Endothelial cell of hepatic sinusoid (primary cell): Measurements from ENCODE around the gene ARL6IP4.

ENCODE experiments used
- in situ Hi-C: cut with HindIII; loops from 2 replicates; pipeline ENCODE4 v1.10.0; 2017; ENCODE audit warnings: low sequenced_read_pairs

ARL6IP4 gene

GRCh38 chr12:122955156-122955555 lies 25.3 kb upstream of the ARL6IP4 start:
- in situ Hi-C loops = no loop called here

GRCh38 chr12:122956035-122956434 lies 24.4 kb upstream of the ARL6IP4 start:
- in situ Hi-C loops = no loop called here

DNA sequence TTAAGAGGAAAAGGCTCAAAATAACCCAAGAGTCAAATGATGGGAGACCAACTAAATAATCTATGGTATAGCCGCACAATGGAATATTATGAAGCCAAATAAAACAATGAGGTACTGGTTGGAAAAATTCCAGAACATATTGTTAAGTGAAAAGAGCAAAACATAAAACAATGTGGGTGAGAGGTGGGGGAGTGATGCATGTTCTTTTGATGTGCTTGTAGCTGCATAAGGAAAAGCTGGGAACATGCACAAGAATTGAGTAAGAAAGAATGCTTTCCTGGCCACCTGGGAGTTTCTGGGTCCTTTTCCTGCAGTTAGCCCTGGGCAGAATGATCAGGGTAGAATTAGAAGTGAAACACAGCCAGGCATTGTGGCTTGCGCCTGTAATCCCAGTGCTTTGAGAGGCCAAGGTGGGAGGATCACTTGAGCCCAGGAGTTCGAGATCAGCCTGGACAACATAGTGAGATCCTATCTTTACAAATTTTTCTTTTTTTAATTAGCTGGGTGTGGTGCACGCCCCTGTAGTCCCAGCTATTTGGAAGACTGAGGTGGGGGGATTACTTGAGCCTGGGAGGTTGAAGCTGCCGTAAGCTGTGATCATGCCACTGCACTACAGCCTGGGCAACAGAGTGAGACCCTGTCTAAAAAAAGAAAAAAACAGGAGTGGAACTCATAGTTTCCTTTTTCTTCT lies 22.1 kb upstream of the ARL6IP4 start:
- in situ Hi-C loops = no loop called here

- in situ Hi-C loops = no loop called here
Measured at GRCh38 chr12:122959566-122960192, 20.8 kb upstream of the ARL6IP4 start.

DNA sequence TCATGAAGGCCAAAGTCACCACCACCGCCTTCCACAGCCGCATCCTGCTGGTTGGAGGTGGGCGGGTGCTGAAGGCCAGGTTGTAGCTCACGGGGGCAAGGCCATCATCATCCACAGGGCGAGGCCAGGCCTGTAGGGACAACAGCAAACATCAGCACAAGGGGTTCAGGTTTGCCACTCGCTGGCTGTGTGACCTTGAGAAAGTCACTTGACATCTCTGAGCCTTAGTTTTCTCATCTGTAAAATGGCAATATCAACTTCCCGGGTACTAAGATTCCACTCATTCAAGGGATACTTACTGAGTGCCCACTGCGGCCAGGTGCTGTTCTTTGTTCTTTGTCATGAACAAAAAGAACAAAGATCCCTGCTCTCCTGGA lies 20.3 kb upstream of the ARL6IP4 start:
- in situ Hi-C loops = no loop called here

DNA sequence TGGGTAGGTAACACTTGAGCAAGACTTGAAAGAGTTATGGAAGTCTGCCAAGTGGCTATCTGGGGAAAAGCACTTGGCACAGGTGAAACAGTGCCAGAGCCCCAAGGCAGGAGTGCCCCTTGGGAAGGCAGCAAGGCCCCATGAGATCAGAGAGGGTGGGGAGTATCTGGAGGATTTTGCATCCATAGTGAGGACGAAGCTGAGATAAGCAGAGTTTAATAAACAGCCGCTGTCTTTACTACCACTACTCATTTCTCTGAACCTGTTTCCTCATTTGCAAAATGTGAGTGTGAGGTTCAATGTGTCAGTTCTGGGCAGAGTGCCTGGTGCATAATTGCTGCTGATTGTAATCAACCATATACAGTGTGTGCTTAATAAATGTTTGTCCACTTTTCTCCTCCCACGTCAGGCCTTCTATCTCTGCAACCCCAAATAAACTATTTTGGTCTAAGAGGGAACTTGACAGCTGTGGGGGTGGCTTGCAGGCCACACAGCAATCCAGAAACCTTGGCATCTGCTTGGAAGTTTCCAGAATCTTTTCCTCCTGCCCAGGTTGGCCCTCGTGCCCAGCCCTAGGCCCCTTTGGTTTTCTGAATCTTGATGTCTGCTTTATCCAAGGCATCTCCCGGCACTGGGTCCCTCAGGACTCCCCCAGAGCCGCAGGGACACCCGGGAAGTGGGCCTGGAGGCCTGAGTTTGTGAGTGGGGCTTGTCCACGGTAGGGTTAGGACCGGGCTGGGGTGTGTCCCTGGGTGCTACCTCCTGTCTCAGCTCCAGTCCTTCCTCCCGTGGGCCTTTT lies 18.8 kb upstream of the ARL6IP4 start:
- in situ Hi-C loops = no loop called here

GRCh38 chr12:122963941-122964265 lies 16.6 kb upstream of the ARL6IP4 start:
- in situ Hi-C loops = no loop called here

DNA sequence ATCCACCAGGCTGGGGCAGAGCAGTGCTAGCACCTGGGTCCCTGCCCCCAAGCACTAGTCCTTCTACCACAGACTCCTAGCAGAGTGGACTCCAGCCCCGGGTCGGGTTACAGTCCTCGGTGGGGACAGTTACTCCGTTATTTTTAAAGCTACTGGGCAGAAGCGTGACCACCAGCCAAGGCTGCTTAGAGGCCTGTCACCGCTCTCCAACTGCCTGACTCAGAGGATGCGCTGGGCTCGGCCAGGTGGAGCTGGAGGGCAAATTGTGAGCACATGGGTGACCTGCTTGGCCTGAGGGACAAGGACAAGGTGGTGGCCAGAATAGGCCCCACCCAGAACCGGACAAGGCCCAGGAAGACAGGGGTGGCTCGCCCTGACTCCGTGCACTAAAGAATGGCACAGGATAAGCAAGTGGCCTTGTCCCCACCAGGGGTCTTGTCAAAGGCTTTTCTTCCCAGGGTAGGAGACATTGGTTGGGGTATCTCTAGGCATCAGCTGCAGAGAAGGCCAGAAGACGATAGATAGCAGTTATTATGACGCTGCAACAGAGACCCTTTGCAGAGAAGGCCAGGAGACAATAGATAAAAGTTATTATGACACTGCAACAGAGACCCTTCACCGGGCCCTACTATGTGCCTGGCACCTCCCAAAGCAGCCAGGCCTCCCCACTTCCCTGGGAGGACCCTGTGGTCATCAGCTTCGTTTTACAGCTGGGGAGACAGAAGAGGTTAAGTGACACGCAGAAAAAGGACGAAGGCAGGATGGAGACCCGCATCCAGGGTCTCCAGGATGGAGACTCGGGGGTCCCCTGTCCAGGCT lies 15.8 kb upstream of the ARL6IP4 start:
- in situ Hi-C loops = no loop called here

GRCh38 chr12:122965321-122965751 lies 15.1 kb upstream of the ARL6IP4 start:
- in situ Hi-C loops = no loop called here

GRCh38 chr12:122965851-122966742 lies 14.4 kb upstream of the ARL6IP4 start, which contains the start of gene ABCB9:
Gene ABCB9 (minus strand): TSS chr12:122966463. CDS start chr12:122960235, 6,228 bp downstream.
- in situ Hi-C loops = no loop called here

- in situ Hi-C loops = no loop called here
Measured at GRCh38 chr12:122966743-122967550, 13.5 kb upstream of the ARL6IP4 start.

GRCh38 chr12:122968104-122968503 lies 12.4 kb upstream of the ARL6IP4 start:
- in situ Hi-C loops = no loop called here

GRCh38 chr12:122969676-122970075 lies 10.8 kb upstream of the ARL6IP4 start:
- in situ Hi-C loops = no loop called here

DNA sequence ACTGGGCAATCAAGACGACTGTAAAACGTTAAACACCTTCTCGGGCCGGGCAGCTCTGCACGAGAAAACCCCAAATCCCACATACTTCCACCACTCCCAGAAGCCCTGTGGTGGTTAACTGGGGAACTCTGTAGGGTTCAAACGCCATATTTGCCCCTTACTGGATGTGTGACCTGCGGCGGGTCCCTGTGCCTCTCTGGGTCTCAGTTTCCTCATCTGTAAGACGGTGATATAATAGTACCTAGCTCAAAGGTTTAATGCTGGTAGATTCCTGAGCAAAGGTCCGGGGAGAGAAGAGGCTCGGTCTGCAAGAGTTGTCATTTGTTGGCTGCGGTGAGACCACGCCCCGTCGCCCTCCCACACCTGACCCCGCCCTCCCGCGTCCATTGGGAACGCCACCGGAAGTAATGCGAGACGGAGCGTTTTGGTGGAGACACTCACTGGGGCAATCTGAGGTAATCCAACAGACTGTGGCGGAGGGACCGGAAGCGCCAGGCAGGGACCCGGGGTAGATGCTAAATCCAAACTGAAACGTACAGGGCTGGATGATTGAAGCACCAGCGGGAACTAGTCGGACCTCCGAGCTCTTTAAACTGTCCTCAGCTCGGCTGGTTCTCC lies 6.1 kb upstream of the ARL6IP4 start:
- in situ Hi-C loops = no loop called here

GRCh38 chr12:122974892-122975789 lies 5.3 kb upstream of the ARL6IP4 start, which contains the start of gene OGFOD2:
Gene OGFOD2 (plus strand): TSS chr12:122975244. CDS start chr12:122975252, 8 bp downstream.
- in situ Hi-C loops = no loop called here

GRCh38 chr12:122975790-122976647 lies 4.5 kb upstream of the ARL6IP4 start:
- in situ Hi-C loops = no loop called here

GRCh38 chr12:122976648-122976975 lies 3.9 kb upstream of the ARL6IP4 start:
- in situ Hi-C loops = no loop called here
